ENCODE results near the gene ZNF511. TPM values are rescaled to one million over a fixed set of nuclear protein-coding genes. Genes with fewer than 3 reads are reported as not detected.

ZNF511 gene
- total RNA-seq, 1 experiment from 2014 or later, result 78.4 TPM

DNA sequence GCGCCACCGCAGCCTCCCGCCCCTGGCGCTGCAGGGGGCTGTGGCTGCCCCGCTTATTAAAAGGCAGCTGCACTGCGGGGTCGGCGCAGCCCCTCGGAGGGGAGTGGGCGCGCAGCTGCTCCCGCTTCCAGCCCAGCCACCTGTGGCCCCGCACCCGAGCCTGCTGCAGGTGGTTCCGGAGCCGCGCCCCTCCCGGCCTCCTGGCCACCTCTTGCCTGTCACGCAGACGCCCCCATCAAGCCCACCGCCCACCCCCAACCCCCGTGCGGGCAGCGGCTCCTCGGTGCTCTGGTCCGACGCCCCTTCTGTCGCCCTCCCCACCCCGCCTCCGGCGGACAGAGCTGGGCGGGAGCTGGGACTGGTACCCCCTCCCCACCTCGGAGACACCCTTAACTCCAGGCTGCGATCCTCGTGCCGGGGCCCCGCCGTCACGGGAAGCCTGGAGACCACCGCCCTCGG, 27.4 kb downstream of the ZNF511 start:
- H3F3A ChIP-seq (ENCODE audit: low read length, unreplicated experiment), result no peaks in the 10 kb centered on the region
- BruUV-seq (replicated peaks), result no TSS peak
- H3K27me3 ChIP-seq (ENCODE audit: low read length), result peaks cover 31% of the 10 kb centered on the region
- no peaks in the 10 kb centered on the region for H3K4me1 ChIP-seq (ENCODE audit: insufficient read depth, low read length)
- no peaks in the 10 kb centered on the region for H4K20me1 ChIP-seq (ENCODE audit: low read length)
- no peaks in the 10 kb centered on the region for H3K9me2 ChIP-seq (replicated peaks; ENCODE audit: low read length)
- DNase-seq, result no peak
- ChIA-PET POLR2A (ENCODE audit: unreplicated experiment) (no interaction called here), CTCF (no interaction called here)
- ATAC-seq, result no peak
- no peaks in the 10 kb centered on the region for H3K36me3 ChIP-seq (ENCODE audit: low read depth, low read length)
- intact Hi-C loops (cut with micrococcal nuclease), result no loop called here
- no peak overlapping the region for H3K4me2 ChIP-seq (ENCODE audit: low read length)
- TF ChIP-seq EZH2phosphoT487 (IDR thresholded peaks at IDR 0.05; ENCODE audit: borderline replicate concordance, low read length) (no peak), EZH2 (IDR thresholded peaks at IDR 0.05; ENCODE audit: low read length, unreplicated experiment) (no peak)
- TF ChIP-seq, protein P1, sequence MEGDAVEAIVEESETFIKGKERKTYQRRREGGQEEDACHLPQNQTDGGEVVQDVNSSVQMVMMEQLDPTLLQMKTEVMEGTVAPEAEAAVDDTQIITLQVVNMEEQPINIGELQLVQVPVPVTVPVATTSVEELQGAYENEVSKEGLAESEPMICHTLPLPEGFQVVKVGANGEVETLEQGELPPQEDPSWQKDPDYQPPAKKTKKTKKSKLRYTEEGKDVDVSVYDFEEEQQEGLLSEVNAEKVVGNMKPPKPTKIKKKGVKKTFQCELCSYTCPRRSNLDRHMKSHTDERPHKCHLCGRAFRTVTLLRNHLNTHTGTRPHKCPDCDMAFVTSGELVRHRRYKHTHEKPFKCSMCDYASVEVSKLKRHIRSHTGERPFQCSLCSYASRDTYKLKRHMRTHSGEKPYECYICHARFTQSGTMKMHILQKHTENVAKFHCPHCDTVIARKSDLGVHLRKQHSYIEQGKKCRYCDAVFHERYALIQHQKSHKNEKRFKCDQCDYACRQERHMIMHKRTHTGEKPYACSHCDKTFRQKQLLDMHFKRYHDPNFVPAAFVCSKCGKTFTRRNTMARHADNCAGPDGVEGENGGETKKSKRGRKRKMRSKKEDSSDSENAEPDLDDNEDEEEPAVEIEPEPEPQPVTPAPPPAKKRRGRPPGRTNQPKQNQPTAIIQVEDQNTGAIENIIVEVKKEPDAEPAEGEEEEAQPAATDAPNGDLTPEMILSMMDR (conservative IDR thresholded peaks at IDR 0.05; ENCODE audit: low read depth, low read length), result no peak
- no peaks in the 10 kb centered on the region for H3K9me3 ChIP-seq (ENCODE audit: low read length)
- no peak overlapping the region for H2AFZ ChIP-seq (ENCODE audit: low read length)
- H3K27ac ChIP-seq (ENCODE audit: low read length), result no peak overlapping the region
- no peak overlapping the region for H3K9ac ChIP-seq (ENCODE audit: low read length)
- H3K79me2 ChIP-seq (ENCODE audit: low read length), result no peaks in the 10 kb centered on the region
- no peak overlapping the region for H3K4me3 ChIP-seq (ENCODE audit: low read length)

DNA sequence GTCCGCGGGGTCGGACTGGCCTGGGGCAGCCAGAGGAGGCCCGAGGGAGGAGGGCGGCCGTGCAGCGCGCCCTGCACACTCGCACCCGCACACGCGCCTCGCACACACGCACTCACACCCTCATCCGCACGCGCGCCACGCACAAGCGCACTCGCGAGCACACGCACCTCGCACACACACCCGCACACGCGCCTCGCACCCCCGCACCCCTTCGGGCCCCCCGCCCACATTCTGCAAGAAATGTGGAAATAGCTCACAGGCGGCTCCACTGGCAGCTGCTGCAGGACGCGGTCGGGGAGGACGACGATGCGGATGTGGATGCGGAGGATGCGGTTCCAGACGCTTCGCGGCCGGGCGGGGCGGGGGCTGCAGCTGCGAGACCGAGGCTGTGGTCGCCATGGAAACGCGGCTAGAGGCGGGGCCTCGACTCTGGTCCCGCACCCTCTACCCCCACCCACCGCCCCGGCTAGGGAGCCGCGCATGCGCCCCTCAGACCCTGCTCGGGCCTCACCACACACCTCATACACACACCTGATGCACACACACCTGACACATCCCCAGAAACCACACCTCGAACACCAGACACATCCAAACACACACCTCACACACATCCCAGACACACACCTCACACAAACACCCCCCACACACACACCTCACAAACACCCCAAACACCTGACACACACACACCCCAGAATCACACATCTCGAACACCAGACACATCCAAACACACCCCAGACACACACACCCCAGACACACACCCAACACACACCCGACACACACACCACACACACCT, 28.1 kb downstream of the ZNF511 start, which contains the start of gene CALY:
Gene CALY (minus strand): TSS at position 320 of the 793 bp plus-strand sequence. CDS start 7,907 bp downstream, outside the sequence.
- H4K20me1 ChIP-seq (ENCODE audit: low read length), result no peaks in the 10 kb centered on the region
- H3K36me3 ChIP-seq (ENCODE audit: low read depth, low read length), result no peaks in the 10 kb centered on the region
- H3K4me1 ChIP-seq (ENCODE audit: insufficient read depth, low read length), result no peaks in the 10 kb centered on the region
- H3F3A ChIP-seq (ENCODE audit: low read length, unreplicated experiment), result no peaks in the 10 kb centered on the region
- peaks cover 31% of the 10 kb centered on the region for H3K27me3 ChIP-seq (ENCODE audit: low read length)
- H3K9me3 ChIP-seq (ENCODE audit: low read length), result no peaks in the 10 kb centered on the region
- no peak within 1 kb of the TSS for H3K4me3 ChIP-seq (ENCODE audit: low read length)
- H3K4me2 ChIP-seq (ENCODE audit: low read length), result no peak within 1 kb of the TSS
- ChIA-PET POLR2A (ENCODE audit: unreplicated experiment) (no interaction called here), CTCF (no interaction called here)
- no peaks in the 10 kb centered on the region for H3K9me2 ChIP-seq (replicated peaks; ENCODE audit: low read length)
- H2AFZ ChIP-seq (ENCODE audit: low read length), result no peak within 1 kb of the TSS
- no peaks in the 10 kb centered on the region for H3K79me2 ChIP-seq (ENCODE audit: low read length)
- DNase-seq, result no peak
- ATAC-seq, result no peak
- H3K27ac ChIP-seq (ENCODE audit: low read length), result no peak within 1 kb of the TSS
- no TSS peak for BruUV-seq (replicated peaks)
- no peak within 1 kb of the TSS for H3K9ac ChIP-seq (ENCODE audit: low read length)
- intact Hi-C loops (cut with micrococcal nuclease), result no loop called here
- no peak for TF ChIP-seq EZH2phosphoT487 (IDR thresholded peaks at IDR 0.05; ENCODE audit: borderline replicate concordance, low read length)
- no peak for TF ChIP-seq EZH2 (IDR thresholded peaks at IDR 0.05; ENCODE audit: low read length, unreplicated experiment)

DNA sequence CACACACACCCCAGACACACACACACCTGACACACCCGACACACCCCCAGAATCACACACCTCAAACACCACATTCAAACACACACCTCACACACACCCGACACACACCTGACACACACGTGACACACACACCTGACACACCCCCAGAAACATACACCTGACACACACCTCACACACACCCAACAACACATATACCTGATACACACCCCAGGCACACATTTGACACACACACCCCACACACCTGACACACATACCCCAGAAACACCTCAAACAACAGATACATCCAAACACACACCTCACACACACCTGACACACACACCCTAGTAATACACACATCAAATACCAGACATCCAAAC, 28.6 kb downstream of the ZNF511 start:
- Histone ChIP-seq H3K4me3 (ENCODE audit: low read length) (no peak overlapping the region), H3K27ac (ENCODE audit: low read length) (no peak overlapping the region), H4K20me1 (ENCODE audit: low read length) (no peaks in the 10 kb centered on the region), H3K4me2 (ENCODE audit: low read length) (no peak overlapping the region), H3F3A (ENCODE audit: low read length, unreplicated experiment) (no peaks in the 10 kb centered on the region), H2AFZ (ENCODE audit: low read length) (no peak overlapping the region), H3K9me2 (replicated peaks; ENCODE audit: low read length) (no peaks in the 10 kb centered on the region), H3K36me3 (ENCODE audit: low read depth, low read length) (no peaks in the 10 kb centered on the region), H3K4me1 (ENCODE audit: insufficient read depth, low read length) (no peaks in the 10 kb centered on the region), H3K9me3 (ENCODE audit: low read length) (no peaks in the 10 kb centered on the region), H3K27me3 (ENCODE audit: low read length) (peaks cover 31% of the 10 kb centered on the region), H3K9ac (ENCODE audit: low read length) (no peak overlapping the region), H3K79me2 (ENCODE audit: low read length) (no peaks in the 10 kb centered on the region)
- TF ChIP-seq EZH2 (IDR thresholded peaks at IDR 0.05; ENCODE audit: low read length, unreplicated experiment), result no peak
- TF ChIP-seq, protein P1 (conservative IDR thresholded peaks at IDR 0.05; ENCODE audit: low read depth, low read length), result no peak
- intact Hi-C loops (cut with micrococcal nuclease), result no loop called here
- ATAC-seq (no peak), DNase-seq (no peak)
- ChIA-PET CTCF (no interaction called here), POLR2A (ENCODE audit: unreplicated experiment) (no interaction called here)
- BruUV-seq (replicated peaks), result no TSS peak

All from PC-3 (cell line).